Ascending aorta (tissue), 2 donors: ENCODE results near the gene PLA2G5. TPM values are rescaled to one million over a fixed set of nuclear protein-coding genes. Genes with fewer than 3 reads are reported as not detected.

Experiments used
- DNase-seq, 2 donors: peaks; one replicate each; pipeline ENCODE4 v3.0.0-alpha.2; 2019; ENCODE audit warnings: low spot score in 2 of 2
- H3K27ac ChIP-seq, 2 donors: fragments of 200-600 bp; sonication (generic); one replicate each; pipeline ENCODE4 v1.5.1; 2016 to 2017; ENCODE audit warnings: mild to moderate bottlenecking in 1 of 2
- H3K27me3 ChIP-seq: fragments of 200-600 bp; sonication (generic); one replicate; pipeline ENCODE4 v1.5.1; 2017
- H3K36me3 ChIP-seq, 2 donors: fragments of 200-600 bp; sonication (generic); one replicate each; pipeline ENCODE4 v1.5.1; 2016
- H3K4me1 ChIP-seq, 2 donors: fragments of 200-600 bp; sonication (generic); one replicate each; pipeline ENCODE4 v1.5.1; 2016 to 2017; ENCODE audit warnings: mild to moderate bottlenecking in 1 of 2
- H3K4me3 ChIP-seq, 2 donors: fragments of 200-600 bp; sonication (generic); one replicate each; pipeline ENCODE4 v1.5.1; 2016 to 2017; ENCODE audit warnings: mild to moderate bottlenecking in 1 of 2
- H3K9me3 ChIP-seq, 2 donors: fragments of 200-600 bp; sonication (generic); one replicate each; pipeline ENCODE4 v1.5.1; 2016
- CTCF ChIP-seq, 3 experiments: fragments of 200-600 bp in 2 of 3; fragments of 450-650 bp in 1 of 3; sonication (generic) in 2 of 3; IDR thresholded peaks; one replicate each; pipeline ENCODE4 v1.5.1; 2016 to 2019; ENCODE audit warnings: antibody characterized with exemption in 3 of 3, mild to moderate bottlenecking in 1 of 3, moderate library complexity in 1 of 3
- intact Hi-C: fragments of 100-400 bp; cut with DNase I; formaldehyde crosslinking; loops from one replicate; pipeline ENCODE4 v1.15.1; 2023
- total RNA-seq: library from RNA; depleted of rRNA; stranded (reverse); fragments of >200 nt; gene quantifications from one replicate; pipeline ENCODE4 v1.1.0, GENCODE V29; 2016

PLA2G5 gene
- total RNA-seq, 1 donor from 2014 or later, result 8.5 TPM

DNA sequence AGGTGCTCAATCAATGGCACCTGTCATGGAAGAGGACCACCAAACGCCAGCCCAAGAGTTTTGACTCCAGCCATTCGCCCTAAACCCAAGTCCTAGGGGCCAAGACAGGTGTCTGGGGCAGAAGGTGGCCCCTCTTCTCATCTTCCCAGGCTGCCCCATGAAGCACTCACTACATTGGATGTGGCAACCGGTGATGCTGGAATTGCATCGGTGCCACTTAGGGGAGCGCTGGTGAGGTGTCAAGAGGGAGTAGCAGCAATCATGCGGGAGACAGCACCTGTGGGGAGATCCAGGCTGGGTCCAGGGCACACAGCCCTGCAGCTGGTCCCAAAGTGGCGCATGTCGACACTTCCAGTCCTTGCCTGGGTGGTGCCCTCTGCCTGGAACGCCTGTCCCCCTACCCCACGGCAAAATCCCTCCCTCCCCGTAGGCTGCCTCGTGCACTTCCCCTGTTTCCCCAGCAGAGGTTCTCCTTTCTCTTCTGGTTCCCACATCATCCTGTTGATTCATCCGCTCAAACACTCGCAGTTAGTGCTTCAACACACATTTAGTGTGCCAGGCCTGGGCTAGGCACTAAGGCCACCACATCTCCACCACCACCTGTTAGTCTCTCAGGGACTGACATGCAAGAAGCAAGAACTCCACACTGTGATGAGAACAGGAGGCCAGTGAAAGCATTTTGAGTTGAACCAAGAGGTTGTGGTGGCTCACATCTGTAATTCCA is 30.8 kb downstream of the PLA2G5 start:
- TF ChIP-seq CTCF (IDR thresholded peaks at IDR 0.05), result peak in 2 of 3 experiments; percentile 33 to 46
- Histone ChIP-seq H3K9me3 (peaks cover 0 to 4% of the 10 kb centered on the region in 2 donors), H3K27me3 (no peaks in the 10 kb centered on the region), H3K36me3 (no peaks in the 10 kb centered on the region), H3K4me3 (no peak overlapping the region), H3K4me1 (no peaks in the 10 kb centered on the region), H3K27ac (no peak overlapping the region)
- DNase-seq, result no peak
- intact Hi-C loops, result no loop called here

- Histone ChIP-seq H3K9me3 (no peaks in the 10 kb centered on the region), H3K4me3 (no peak overlapping the region), H3K27me3 (no peaks in the 10 kb centered on the region), H3K27ac (no peak overlapping the region), H3K36me3 (no peaks in the 10 kb centered on the region), H3K4me1 (no peaks in the 10 kb centered on the region)
- intact Hi-C loops, result no loop called here
- no peak for TF ChIP-seq CTCF (IDR thresholded peaks at IDR 0.05)
- DNase-seq, result no peak
Observed at GRCh38 chr1:20102875-20103274, 32.9 kb downstream of the PLA2G5 start.

DNA sequence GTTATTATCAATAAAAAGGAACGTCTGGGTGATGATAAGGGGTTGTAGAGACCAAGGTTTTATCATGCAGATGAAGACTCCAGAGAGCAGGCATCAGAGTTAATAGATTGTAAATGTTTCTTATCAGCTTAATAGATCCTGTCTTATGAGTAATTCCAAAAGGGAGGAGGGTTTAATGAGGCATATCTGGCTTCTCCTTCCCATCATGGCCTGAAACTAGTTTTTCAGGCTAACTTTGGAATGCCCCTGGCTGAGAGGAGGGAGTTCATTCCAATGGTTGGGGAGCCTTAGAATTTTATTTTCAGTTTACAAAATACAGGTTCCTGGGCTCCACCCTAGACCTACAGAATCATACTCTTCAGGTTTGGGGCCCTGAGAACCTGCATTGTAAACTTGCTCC is 35.9 kb downstream of the PLA2G5 start:
- no peaks in the 10 kb centered on the region for H3K4me1 ChIP-seq
- H3K27ac ChIP-seq, result no peak overlapping the region
- H3K36me3 ChIP-seq, result no peaks in the 10 kb centered on the region
- intact Hi-C loops, result no loop called here
- no peak overlapping the region for H3K4me3 ChIP-seq
- no peak for DNase-seq
- H3K9me3 ChIP-seq, result no peaks in the 10 kb centered on the region
- no peak for TF ChIP-seq CTCF (IDR thresholded peaks at IDR 0.05)
- no peaks in the 10 kb centered on the region for H3K27me3 ChIP-seq

- Histone ChIP-seq H3K4me3 (no peak overlapping the region), H3K36me3 (no peaks in the 10 kb centered on the region), H3K4me1 (no peaks in the 10 kb centered on the region), H3K27me3 (no peaks in the 10 kb centered on the region), H3K9me3 (no peaks in the 10 kb centered on the region), H3K27ac (no peak overlapping the region)
- TF ChIP-seq CTCF (IDR thresholded peaks at IDR 0.05), result no peak
- intact Hi-C loops, result no loop called here
- DNase-seq, result no peak
Observed at GRCh38 chr1:20107351-20107750, 37.4 kb downstream of the PLA2G5 start.

- Histone ChIP-seq H3K36me3 (no peaks in the 10 kb centered on the region), H3K27me3 (no peaks in the 10 kb centered on the region), H3K4me1 (no peaks in the 10 kb centered on the region), H3K4me3 (no peak overlapping the region), H3K9me3 (no peaks in the 10 kb centered on the region), H3K27ac (no peak overlapping the region)
- DNase-seq, result no peak
- intact Hi-C loops, result no loop called here
- TF ChIP-seq CTCF (IDR thresholded peaks at IDR 0.05), result no peak
Observed at GRCh38 chr1:20107796-20108195, 37.8 kb downstream of the PLA2G5 start.
